HUES48 (cell line): ENCODE data around the gene GOLGA6L10.
A peak's percentile ranks its signal among the peaks of the same experiment; 100 is the strongest.
"Not testable (repeated sequence)": the region's sequence is repeated elsewhere in the genome, so short reads cannot be mapped to it uniquely, and the experiment has no call there.

ENCODE experiments used
- H3K27ac ChIP-seq: one replicate; pipeline ENCODE4 v1.7.0; 2013; ENCODE audit warnings: low read depth, low read length, inconsistent platforms
- H3K27me3 ChIP-seq: 2 replicates; pipeline ENCODE4 v1.6.1; 2013; ENCODE audit warnings: mild to moderate bottlenecking, low read length; ENCODE audit not compliant: control insufficient read depth, insufficient read depth
- H3K36me3 ChIP-seq: 2 replicates; pipeline ENCODE4 v1.6.1; 2013; ENCODE audit warnings: low read length; ENCODE audit not compliant: control insufficient read depth, insufficient read depth
- H3K4me1 ChIP-seq: 2 replicates; pipeline ENCODE4 v1.6.1; 2013; ENCODE audit warnings: mild to moderate bottlenecking, low read length; ENCODE audit not compliant: control insufficient read depth, insufficient read depth
- H3K4me3 ChIP-seq: 2 replicates; pipeline ENCODE4 v1.5.1; 2013; ENCODE audit warnings: mild to moderate bottlenecking, low read depth, low read length
- H3K9ac ChIP-seq: 2 replicates; pipeline ENCODE4 v1.6.1; 2013; ENCODE audit warnings: mild to moderate bottlenecking, low read depth, low read length, moderate library complexity
- H3K9me3 ChIP-seq: 2 replicates; pipeline ENCODE4 v1.6.1; 2013; ENCODE audit warnings: low read length; ENCODE audit not compliant: control insufficient read depth, insufficient read depth

GOLGA6L10 gene

DNA sequence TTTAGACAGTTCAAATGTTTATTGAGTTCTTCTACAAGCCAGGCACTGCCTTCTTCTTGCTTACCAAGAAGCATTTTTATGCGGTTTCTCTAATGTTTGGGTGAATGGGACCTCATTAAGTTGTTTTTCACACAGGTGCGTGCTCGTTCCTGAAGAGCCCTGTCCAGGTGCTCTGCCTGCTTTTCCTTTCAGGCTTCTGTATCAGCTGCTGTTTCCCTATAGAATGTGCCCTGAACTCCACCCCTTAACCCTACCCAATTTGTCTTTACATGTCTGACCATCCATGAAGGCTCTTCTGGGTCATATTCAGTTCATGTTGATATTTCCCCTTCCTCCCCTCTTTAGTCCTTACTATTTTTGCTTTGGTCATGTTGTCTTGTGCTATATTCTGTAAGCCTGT is 22.4 kb upstream of the GOLGA6L10 start:
- Histone ChIP-seq H3K27ac (no peak overlapping the region), H3K27me3 (no peaks in the 10 kb centered on the region), H3K36me3 (no peaks in the 10 kb centered on the region), H3K4me3 (no peak overlapping the region), H3K9ac (no peak overlapping the region), H3K9me3 (no peaks in the 10 kb centered on the region), H3K4me1 (peaks cover 19% of the 10 kb centered on the region)

DNA sequence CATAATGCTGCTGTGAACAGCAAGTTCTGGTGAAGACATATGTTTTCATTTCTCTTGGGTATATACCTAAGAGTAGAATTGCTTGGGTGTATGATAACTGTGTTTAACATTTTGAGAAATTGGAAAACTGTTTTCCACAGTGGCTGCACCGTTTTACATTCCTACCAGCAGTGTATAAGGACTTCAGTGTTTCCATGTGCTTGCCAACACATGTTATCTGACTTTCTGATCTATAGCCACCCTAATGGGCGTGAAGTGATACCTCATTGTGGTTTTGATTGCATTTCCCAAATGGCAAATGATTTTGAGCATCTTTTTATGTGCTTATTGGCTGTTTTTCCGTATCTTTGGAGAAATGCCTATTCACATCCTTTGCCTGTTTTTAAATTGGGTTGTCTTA is 18.5 kb upstream of the GOLGA6L10 start:
- not testable (repeated sequence) for H3K36me3 ChIP-seq, H3K9me3 ChIP-seq

GRCh38 chr15:82365692-82366323 is 16.5 kb upstream of the GOLGA6L10 start:
- H3K36me3 ChIP-seq, H3K27ac ChIP-seq, H3K9me3 ChIP-seq, H3K4me3 ChIP-seq, H3K9ac ChIP-seq, H3K4me1 ChIP-seq, H3K27me3 ChIP-seq: not testable (repeated sequence)

More for the DNA sequence above, 18.5 kb upstream of the GOLGA6L10 start:
- H3K27me3 ChIP-seq, H3K4me1 ChIP-seq, H3K9ac ChIP-seq, H3K27ac ChIP-seq, H3K4me3 ChIP-seq: not testable (repeated sequence)

- not testable (repeated sequence) for H3K4me3 ChIP-seq, H3K9ac ChIP-seq, H3K27ac ChIP-seq, H3K27me3 ChIP-seq, H3K9me3 ChIP-seq, H3K4me1 ChIP-seq, H3K36me3 ChIP-seq
These were observed 15.3 kb upstream of the GOLGA6L10 start for GRCh38 chr15:82364548-82364947.

DNA sequence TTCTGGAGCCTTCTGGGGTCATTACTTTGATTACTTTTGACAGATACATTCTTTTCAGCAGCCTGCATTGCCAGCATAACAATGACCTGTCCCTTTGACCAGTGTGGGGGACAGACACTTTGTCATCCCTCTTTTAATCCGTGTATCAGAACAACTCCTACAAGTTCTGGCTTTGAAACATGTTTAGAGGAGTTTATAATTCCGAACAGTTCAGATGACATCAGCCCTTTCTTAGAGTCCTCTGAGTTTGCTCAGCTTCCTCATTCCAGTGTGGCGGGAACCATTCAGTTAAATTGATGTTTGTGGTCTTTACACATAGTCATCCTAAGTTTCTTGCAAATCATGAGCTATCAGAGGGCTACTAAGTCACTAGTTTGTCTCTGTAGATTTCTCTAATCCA is 13.5 kb upstream of the GOLGA6L10 start:
- H3K27me3 ChIP-seq, H3K9me3 ChIP-seq, H3K4me3 ChIP-seq, H3K9ac ChIP-seq, H3K27ac ChIP-seq, H3K4me1 ChIP-seq, H3K36me3 ChIP-seq: not testable (repeated sequence)

DNA sequence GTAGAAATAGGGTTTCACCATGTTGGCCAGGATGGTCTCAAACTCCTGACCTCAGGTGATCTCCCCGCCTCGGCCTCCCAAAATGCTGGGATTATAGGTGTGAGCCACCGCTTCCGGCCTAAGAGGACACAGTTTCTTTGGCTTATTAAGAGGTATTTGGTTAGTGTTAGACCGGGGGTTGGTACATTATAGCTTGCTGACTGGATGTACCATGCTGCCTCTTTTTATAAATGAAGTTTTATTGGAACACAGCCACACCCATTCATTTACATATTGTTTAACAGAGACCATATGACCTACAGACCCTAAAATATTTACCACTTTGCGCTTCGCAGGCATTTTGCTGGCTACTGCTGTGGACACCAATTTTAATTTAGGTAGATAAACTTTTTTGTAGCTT is 11.3 kb upstream of the GOLGA6L10 start:
- H3K27ac ChIP-seq, H3K36me3 ChIP-seq, H3K9ac ChIP-seq: not testable (repeated sequence)

GRCh38 chr15:82355055-82355454 is 5.8 kb upstream of the GOLGA6L10 start:
- not testable (repeated sequence) for H3K9ac ChIP-seq, H3K4me3 ChIP-seq, H3K9me3 ChIP-seq

More for the DNA sequence above, 11.3 kb upstream of the GOLGA6L10 start:
- H3K27me3 ChIP-seq, H3K9me3 ChIP-seq, H3K4me3 ChIP-seq, H3K4me1 ChIP-seq: not testable (repeated sequence)

DNA sequence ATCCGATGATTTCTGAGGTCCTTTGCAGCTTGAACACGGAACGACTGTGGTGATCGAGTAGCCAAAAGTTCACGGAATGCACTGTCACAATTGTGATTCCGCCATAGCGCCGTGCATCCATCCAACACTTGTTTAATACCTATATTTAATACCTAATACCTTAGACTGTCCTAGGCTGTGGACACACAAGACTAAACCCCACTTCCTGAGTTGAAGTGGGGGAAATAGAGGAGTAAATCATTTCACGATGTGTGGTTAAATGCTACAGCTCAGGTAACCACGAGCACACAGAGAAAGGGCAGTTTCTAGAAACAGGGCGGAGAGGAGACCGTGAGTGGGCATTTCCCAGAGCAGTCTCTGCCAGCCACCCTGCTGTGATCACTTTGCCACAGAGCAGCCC is 5.3 kb upstream of the GOLGA6L10 start:
- H3K9ac ChIP-seq, H3K27ac ChIP-seq: not testable (repeated sequence)
- peak overlapping the region; percentile 52 for H3K4me3 ChIP-seq

More at GRCh38 chr15:82355055-82355454, 5.8 kb upstream of the GOLGA6L10 start:
- not testable (repeated sequence) for H3K4me1 ChIP-seq, H3K36me3 ChIP-seq, H3K27me3 ChIP-seq, H3K27ac ChIP-seq

GRCh38 chr15:82347645-82348044 is 1.6 kb downstream of the GOLGA6L10 start:
- not testable (repeated sequence) for H3K4me3 ChIP-seq, H3K4me1 ChIP-seq, H3K9me3 ChIP-seq, H3K36me3 ChIP-seq, H3K9ac ChIP-seq, H3K27ac ChIP-seq, H3K27me3 ChIP-seq

More for the DNA sequence above, 5.3 kb upstream of the GOLGA6L10 start:
- H3K4me1 ChIP-seq, H3K27me3 ChIP-seq, H3K9me3 ChIP-seq, H3K36me3 ChIP-seq: not testable (repeated sequence)

DNA sequence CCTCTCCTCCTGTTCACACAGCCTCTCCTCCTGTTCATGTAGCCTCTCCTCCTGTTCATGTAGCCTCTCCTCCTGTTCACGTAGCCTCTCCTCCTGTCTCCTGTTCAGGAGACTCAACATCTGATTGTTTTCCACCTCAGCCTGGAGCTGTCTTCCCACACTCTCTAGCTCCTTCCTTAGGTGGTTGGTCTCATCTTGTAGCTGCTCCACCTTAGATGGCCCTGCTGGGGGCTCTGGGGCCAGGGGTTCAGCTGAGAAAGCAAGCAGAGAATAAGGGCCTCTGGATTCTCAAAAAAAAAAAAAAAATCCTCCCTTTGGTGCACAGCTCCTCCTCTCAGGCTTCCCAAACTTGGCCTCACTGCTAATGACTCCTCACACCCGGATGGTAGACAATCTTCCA is 4.1 kb downstream of the GOLGA6L10 start:
- H3K27me3 ChIP-seq, H3K27ac ChIP-seq, H3K9me3 ChIP-seq, H3K36me3 ChIP-seq, H3K4me1 ChIP-seq, H3K4me3 ChIP-seq, H3K9ac ChIP-seq: not testable (repeated sequence)

GRCh38 chr15:82344421-82344820 is 4.9 kb downstream of the GOLGA6L10 start:
- not testable (repeated sequence) for H3K27me3 ChIP-seq, H3K36me3 ChIP-seq, H3K4me3 ChIP-seq, H3K9ac ChIP-seq, H3K9me3 ChIP-seq, H3K27ac ChIP-seq, H3K4me1 ChIP-seq

DNA sequence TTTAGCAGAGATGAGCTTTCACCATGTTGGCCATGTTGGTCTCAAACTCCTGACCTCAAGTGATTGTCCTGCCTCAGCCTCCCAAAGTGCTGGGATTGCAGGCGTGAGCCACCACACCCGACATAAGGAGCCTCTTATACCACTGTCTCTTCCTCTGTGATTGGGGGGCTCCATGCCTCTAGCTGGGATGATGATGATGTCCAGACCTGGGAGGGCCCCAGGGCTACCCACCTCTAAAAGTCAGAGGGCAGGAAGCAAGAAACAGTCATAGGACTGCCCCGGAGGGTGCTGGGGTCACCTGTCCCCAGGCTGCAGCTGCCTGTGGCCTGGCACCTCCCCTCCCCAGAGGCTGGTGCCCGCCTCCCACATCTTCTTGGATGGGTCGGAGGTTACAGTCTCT is 5.4 kb downstream of the GOLGA6L10 start:
- not testable (repeated sequence) for H3K9me3 ChIP-seq, H3K36me3 ChIP-seq, H3K4me3 ChIP-seq, H3K27ac ChIP-seq, H3K27me3 ChIP-seq, H3K9ac ChIP-seq, H3K4me1 ChIP-seq
